ENCODE data around the gene ZNF560. TPM values are rescaled to one million over a fixed set of nuclear protein-coding genes. Genes with fewer than 3 reads are reported as not detected.
A peak's percentile ranks its signal among the peaks of the same experiment; 100 is the strongest.

ZNF560 gene
- total and polyA plus RNA-seq, 4 donors, result not detected

DNA sequence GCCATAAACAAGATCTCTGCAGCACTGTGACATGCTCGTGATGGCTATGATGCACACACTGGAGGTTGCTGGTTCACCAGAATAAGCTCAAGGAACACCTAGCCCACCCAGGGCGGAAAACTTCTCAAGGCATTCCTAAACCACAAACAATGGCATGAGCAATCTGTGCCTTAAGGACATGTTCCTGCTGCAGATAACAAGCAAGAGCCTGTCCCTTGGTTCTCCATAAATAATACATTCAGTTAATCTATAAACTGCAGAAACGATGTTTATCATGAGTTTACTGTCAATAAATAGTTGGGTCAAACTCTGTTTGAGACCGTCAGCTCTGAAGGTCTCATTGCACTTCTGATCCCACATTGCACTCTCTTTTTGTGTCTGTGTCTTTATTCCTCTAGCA lies 44.5 kb downstream of the ZNF560 start:
- 78% methylated on average over 4 of the region's 4 CpGs for WGBS
- H3K4me3 ChIP-seq (ENCODE audit: low read depth in 1 of 3, low read length in 3 of 3), result peak overlapping the region in 1 of 3 donors; percentile 22
- H3K27me3 ChIP-seq (ENCODE audit: control insufficient read depth in 4 of 4, insufficient read depth in 4 of 4, low read length in 3 of 4), result no peaks in the 10 kb centered on the region
- TF ChIP-seq, protein P1, sequence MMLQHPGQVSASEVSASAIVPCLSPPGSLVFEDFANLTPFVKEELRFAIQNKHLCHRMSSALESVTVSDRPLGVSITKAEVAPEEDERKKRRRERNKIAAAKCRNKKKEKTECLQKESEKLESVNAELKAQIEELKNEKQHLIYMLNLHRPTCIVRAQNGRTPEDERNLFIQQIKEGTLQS (IDR thresholded peaks at IDR 0.05), result no peak
- TF ChIP-seq HNF4A (conservative IDR thresholded peaks at IDR 0.05) (no peak), JUND (IDR thresholded peaks at IDR 0.05) (no peak), CTCF (IDR thresholded peaks at IDR 0.05; ENCODE audit: low read depth, low read length, missing input control) (no peak), FOXA1 (IDR thresholded peaks at IDR 0.05) (no peak), MAX (IDR thresholded peaks at IDR 0.05) (no peak), SP1 (IDR thresholded peaks at IDR 0.05) (no peak), TAF1 (conservative IDR thresholded peaks at IDR 0.05) (no peak), GABPA (IDR thresholded peaks at IDR 0.05 in 1 of 2, conservative IDR thresholded peaks at IDR 0.05 in 1 of 2) (no peak), REST (IDR thresholded peaks at IDR 0.05) (no peak), YY1 (IDR thresholded peaks at IDR 0.05) (no peak), FOXA2 (IDR thresholded peaks at IDR 0.05) (no peak), NR2F2 (IDR thresholded peaks at IDR 0.05) (no peak), HNF4G (IDR thresholded peaks at IDR 0.05) (no peak), RAD21 (IDR thresholded peaks at IDR 0.05) (no peak), RXRA (IDR thresholded peaks at IDR 0.05) (no peak), EGR1 (IDR thresholded peaks at IDR 0.05; ENCODE audit: low read depth in 2 of 2) (no peak)
- TF ChIP-seq, protein P2, sequence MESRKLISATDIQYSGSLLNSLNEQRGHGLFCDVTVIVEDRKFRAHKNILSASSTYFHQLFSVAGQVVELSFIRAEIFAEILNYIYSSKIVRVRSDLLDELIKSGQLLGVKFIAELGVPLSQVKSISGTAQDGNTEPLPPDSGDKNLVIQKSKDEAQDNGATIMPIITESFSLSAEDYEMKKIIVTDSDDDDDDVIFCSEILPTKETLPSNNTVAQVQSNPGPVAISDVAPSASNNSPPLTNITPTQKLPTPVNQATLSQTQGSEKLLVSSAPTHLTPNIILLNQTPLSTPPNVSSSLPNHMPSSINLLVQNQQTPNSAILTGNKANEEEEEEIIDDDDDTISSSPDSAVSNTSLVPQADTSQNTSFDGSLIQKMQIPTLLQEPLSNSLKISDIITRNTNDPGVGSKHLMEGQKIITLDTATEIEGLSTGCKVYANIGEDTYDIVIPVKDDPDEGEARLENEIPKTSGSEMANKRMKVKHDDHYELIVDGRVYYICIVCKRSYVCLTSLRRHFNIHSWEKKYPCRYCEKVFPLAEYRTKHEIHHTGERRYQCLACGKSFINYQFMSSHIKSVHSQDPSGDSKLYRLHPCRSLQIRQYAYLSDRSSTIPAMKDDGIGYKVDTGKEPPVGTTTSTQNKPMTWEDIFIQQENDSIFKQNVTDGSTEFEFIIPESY (IDR thresholded peaks at IDR 0.05), result no peak
- H3K36me3 ChIP-seq (ENCODE audit: control insufficient read depth in 4 of 4, insufficient read depth in 3 of 4, low read depth in 1 of 4, low read length in 3 of 4), result no peaks in the 10 kb centered on the region
- H3K4me1 ChIP-seq (ENCODE audit: control insufficient read depth in 4 of 4, insufficient read depth in 4 of 4, low read length in 3 of 4), result no peaks in the 10 kb centered on the region
- DNase-seq (ENCODE audit: low spot score), result no peak
- H3K27ac ChIP-seq (ENCODE audit: low read depth in 1 of 2, low read length in 2 of 2), result no peak overlapping the region
- H3K9ac ChIP-seq (ENCODE audit: low read depth in 1 of 2, low read length in 2 of 2), result no peak overlapping the region
- H3K9me3 ChIP-seq (ENCODE audit: control insufficient read depth in 4 of 4, low read length in 3 of 4), result peaks cover 13 to 46% (median 36%) of the 10 kb centered on the region in 4 donors
